GM12878 (cell line): Measurements from ENCODE around the gene MSANTD2. TPM values are rescaled to one million over a fixed set of nuclear protein-coding genes. Genes with fewer than 3 reads are reported as not detected.

Experiments
- ATAC-seq: fragments of 200-7000 bp; cut with Tn5 transposase; 3 replicates; pipeline ENCODE4 v1.9.1; 2020; ENCODE audit warnings: mild to moderate bottlenecking, moderate library complexity
- BruUV-seq: library from RNA; stranded (reverse); fragments of 400-500 nt; replicated peaks from 2 replicates; lab custom pipeline; 2021; lab: Mats Ljungman, UMichigan
- CTCF ChIA-PET: fragments of 300-600 bp; sonication (Branson Sonifier 250); formaldehyde crosslinking; extraction: SDS; loops from one replicate; lab custom pipeline; 2021; ENCODE audit warnings: inconsistent platforms; lab: Yijun Ruan, JAX
- POLR2A ChIA-PET: fragments of 350-600 bp; formaldehyde crosslinking; extraction: SDS; loops from one replicate; lab custom pipeline; 2021; ENCODE audit warnings: inconsistent platforms; lab: Charles Lee
- RAD21 ChIA-PET: fragments of 300-600 bp; sonication (Branson Sonifier 250); formaldehyde crosslinking; loops from one replicate; lab custom pipeline; 2023; ENCODE audit warnings: antibody characterized with exemption; ENCODE audit not compliant: unreplicated experiment; lab: Charles Lee
- SMC1A ChIA-PET: fragments of 300-600 bp; sonication (Branson Sonifier 250); formaldehyde crosslinking; loops from one replicate; lab custom pipeline; 2023; ENCODE audit not compliant: unreplicated experiment, uncharacterized antibody; lab: Charles Lee
- DNase-seq: peaks from one replicate; pipeline ENCODE4 v3.0.0-alpha.2; 2011; ENCODE audit warnings: low read depth, low spot score
- FAIRE-seq: peaks from 3 replicates; lab custom pipeline; 2011; peaks lifted over from hg19 to GRCh38; lab: Jason Lieb, UNC
- H2AFZ ChIP-seq: 2 replicates; pipeline ENCODE4 v1.6.0; 2011; ENCODE audit warnings: low read depth, low read length, control low read depth; ENCODE audit not compliant: control insufficient read depth
- H3K27ac ChIP-seq: 2 replicates; pipeline ENCODE4 v1.5.1; 2011; ENCODE audit warnings: control low read depth; ENCODE audit not compliant: control insufficient read depth, insufficient read depth
- H3K27me3 ChIP-seq, 2 experiments: replicated peaks in 1 of 2; 2 replicates each; pipeline versions ENCODE4 v1.6.0 to v1.6.1; 2011; ENCODE audit warnings: low read length in 1 of 2; ENCODE audit not compliant: control insufficient read depth in 2 of 2, insufficient read depth in 2 of 2
- H3K36me3 ChIP-seq, 2 experiments: 2 replicates each; pipeline ENCODE4 v1.5.1; 2011; ENCODE audit warnings: low read length in 1 of 2; ENCODE audit not compliant: control insufficient read depth in 2 of 2, insufficient read depth in 2 of 2
- H3K4me1 ChIP-seq: 2 replicates; pipeline ENCODE4 v1.6.1; 2011; ENCODE audit warnings: mild to moderate bottlenecking, low read length, moderate library complexity, mixed read lengths; ENCODE audit not compliant: control insufficient read depth, insufficient read depth
- H3K4me2 ChIP-seq: 2 replicates; pipeline ENCODE4 v1.6.0; 2011; ENCODE audit warnings: control low read depth; ENCODE audit not compliant: control insufficient read depth, insufficient read depth
- H3K4me3 ChIP-seq: fragments of 200-600 bp; sonication (generic); 2 replicates; pipeline ENCODE4 v1.5.1; 2016
- H3K79me2 ChIP-seq: 2 replicates; pipeline ENCODE4 v1.6.0; 2011; ENCODE audit warnings: low read length; ENCODE audit not compliant: control insufficient read depth, insufficient read depth
- H3K9ac ChIP-seq: 2 replicates; pipeline ENCODE4 v1.8.0; 2011; ENCODE audit warnings: low read length, control low read depth, mixed read lengths; ENCODE audit not compliant: control insufficient read depth, insufficient read depth
- H3K9me3 ChIP-seq: replicated peaks from 3 replicates; pipeline ENCODE4 v1.5.1; 2011; ENCODE audit warnings: mild to moderate bottlenecking, low read length; ENCODE audit not compliant: control insufficient read depth, insufficient read depth
- H4K20me1 ChIP-seq: 2 replicates; pipeline ENCODE4 v1.6.0; 2011; ENCODE audit not compliant: control insufficient read depth, insufficient read depth
- KDM1A ChIP-seq: fragments of 200-600 bp; sonication (generic); IDR thresholded peaks from 2 replicates; pipeline ENCODE4 v1.6.1; 2016; ENCODE audit warnings: borderline replicate concordance
- MXI1 ChIP-seq: fragments of 150-350 bp; IDR thresholded peaks from 2 replicates; pipeline ENCODE4 v1.6.1; 2011; ENCODE audit warnings: low read depth, mild to moderate bottlenecking, inconsistent platforms, low read length, improper control_type of control experiment
- SIN3A ChIP-seq: IDR thresholded peaks from 2 replicates; pipeline ENCODE4 v1.6.1; 2012; ENCODE audit warnings: low read depth, low read length, improper control_type of control experiment
- ZSCAN29 ChIP-seq: fragments of 450-650 bp; IDR thresholded peaks from 2 replicates; pipeline ENCODE4 v1.6.1; 2017; ENCODE audit warnings: mild to moderate bottlenecking, moderate library complexity
- WGBS: methylation state at CpG from one replicate; pipeline ENCODE4 v1.1.6; 2016; ENCODE audit warnings: low lambda C conversion rate; ENCODE audit not compliant: insufficient replicate concordance, insufficient coverage; ENCODE audit errors: missing lambda C conversion rate; 5-methylcytosine and 5-hydroxymethylcytosine counted together
- in situ Hi-C: fragments of 300-500 bp; cut with MboI; formaldehyde crosslinking; loops from 9 replicates; pipeline ENCODE4 v1.14.3; 2018; ENCODE audit warnings: mixed read lengths
- intact Hi-C: fragments of 100-400 bp; cut with micrococcal nuclease; formaldehyde crosslinking; loops from one replicate; pipeline ENCODE4 v1.14.2; 2022; ENCODE audit not compliant: unreplicated experiment
- polyA plus RNA-seq, 11 experiments: library from polyadenylated mRNA; depleted of rRNA in 4 of 11; unstranded in 6 of 11; stranded (reverse) in 5 of 11; fragments of >200 nt; fragmentation: Nextera tagmentation in 4 of 11; fragmentation: Illumina TruSeq in 1 of 11; extraction: Ambion mirVana in 4 of 11; extraction: Trizol in 1 of 11; gene quantifications; 1 replicate in 1 of 11; 2 replicates in 10 of 11; pipeline versions ENCODE4 v1.2.1 to v1.2.3, GENCODE V29; 2011 to 2016; ENCODE audit warnings: inconsistent platforms in 2 of 11, missing spikeins in 2 of 11, low read depth in 1 of 11
- total RNA-seq, 4 experiments: library from RNA; depleted of rRNA in 3 of 4; stranded (reverse); fragments of >200 nt in 3 of 4; fragmentation: Illumina TruSeq in 1 of 4; extraction: Trizol in 1 of 4; gene quantifications; 2 replicates each; pipeline versions ENCODE4 v1.2.1 to v1.2.3, GENCODE V29; 2013 to 2021
- TF ChIP-seq, protein P1 (sequence below): fragments of 450-650 bp; IDR thresholded peaks from 2 replicates; pipeline ENCODE4 v1.6.1; 2016; ENCODE audit warnings: mild to moderate bottlenecking
- TF ChIP-seq, protein P2 (sequence below): IDR thresholded peaks from 2 replicates; pipeline ENCODE4 v1.6.1; 2012; ENCODE audit warnings: low read depth, low read length, improper control_type of control experiment

The MSANTD2 gene
- total and polyA plus RNA-seq, 10 of the 15 experiments (the other 5 are each of a cell fraction or from before 2014, with no cell fraction given) = 3.0 to 12.4 (median 8.0) TPM

GRCh38 chr11:124807201-124807600 lies 7.0 kb upstream of the MSANTD2 start:
- H3K9ac ChIP-seq = no peak overlapping the region
- ChIA-PET SMC1A (no interaction called here), POLR2A (interaction anchor here (0.7 kb wide), 1 partner anchor 473 kb away, joined by 6 read pairs; no protein-coding TSS in a partner anchor)
- in situ Hi-C loops = no loop called here
- FAIRE-seq = no peak
- no peak overlapping the region for H3K27ac ChIP-seq
- DNase-seq = no peak
- H3K4me3 ChIP-seq = no peak overlapping the region
- WGBS = 84% methylated on average over 5 of the region's 5 CpGs
- no peak overlapping the region for H2AFZ ChIP-seq
- H3K27me3 ChIP-seq = peaks cover 0 to 1% of the 10 kb centered on the region in 2 experiments; a peak in 2 of 4 replicates
- H3K79me2 ChIP-seq = no peaks in the 10 kb centered on the region
- TF ChIP-seq MXI1 = no peak
- TF ChIP-seq SIN3A = no peak
- TF ChIP-seq, protein P1, sequence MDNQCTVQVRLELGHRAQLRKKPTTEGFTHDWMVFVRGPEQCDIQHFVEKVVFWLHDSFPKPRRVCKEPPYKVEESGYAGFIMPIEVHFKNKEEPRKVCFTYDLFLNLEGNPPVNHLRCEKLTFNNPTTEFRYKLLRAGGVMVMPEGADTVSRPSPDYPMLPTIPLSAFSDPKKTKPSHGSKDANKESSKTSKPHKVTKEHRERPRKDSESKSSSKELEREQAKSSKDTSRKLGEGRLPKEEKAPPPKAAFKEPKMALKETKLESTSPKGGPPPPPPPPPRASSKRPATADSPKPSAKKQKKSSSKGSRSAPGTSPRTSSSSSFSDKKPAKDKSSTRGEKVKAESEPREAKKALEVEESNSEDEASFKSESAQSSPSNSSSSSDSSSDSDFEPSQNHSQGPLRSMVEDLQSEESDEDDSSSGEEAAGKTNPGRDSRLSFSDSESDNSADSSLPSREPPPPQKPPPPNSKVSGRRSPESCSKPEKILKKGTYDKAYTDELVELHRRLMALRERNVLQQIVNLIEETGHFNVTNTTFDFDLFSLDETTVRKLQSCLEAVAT = no peak
- TF ChIP-seq, protein P2, sequence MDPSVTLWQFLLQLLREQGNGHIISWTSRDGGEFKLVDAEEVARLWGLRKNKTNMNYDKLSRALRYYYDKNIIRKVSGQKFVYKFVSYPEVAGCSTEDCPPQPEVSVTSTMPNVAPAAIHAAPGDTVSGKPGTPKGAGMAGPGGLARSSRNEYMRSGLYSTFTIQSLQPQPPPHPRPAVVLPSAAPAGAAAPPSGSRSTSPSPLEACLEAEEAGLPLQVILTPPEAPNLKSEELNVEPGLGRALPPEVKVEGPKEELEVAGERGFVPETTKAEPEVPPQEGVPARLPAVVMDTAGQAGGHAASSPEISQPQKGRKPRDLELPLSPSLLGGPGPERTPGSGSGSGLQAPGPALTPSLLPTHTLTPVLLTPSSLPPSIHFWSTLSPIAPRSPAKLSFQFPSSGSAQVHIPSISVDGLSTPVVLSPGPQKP = no peak
- TF ChIP-seq ZSCAN29 = no peak
- TF ChIP-seq KDM1A = no peak
- TF ChIP-seq, all 136 proteins: peak for 0
- intact Hi-C loops = no loop called here
- no peaks in the 10 kb centered on the region for H3K4me1 ChIP-seq
- no peaks in the 10 kb centered on the region for H4K20me1 ChIP-seq
- no peaks in the 10 kb centered on the region for H3K36me3 ChIP-seq
- H3K9me3 ChIP-seq = no peaks in the 10 kb centered on the region
- ChIA-PET RAD21 (no interaction called here), CTCF (interaction anchor here (0.7 to 1.5 kb wide), 4 partner anchors 9 to 210 kb away, joined by 3 to 5 read pairs (median 3); no protein-coding TSS in a partner anchor)
- no peak for ATAC-seq
- H3K4me2 ChIP-seq = no peak overlapping the region
- no TSS peak for BruUV-seq
